SU-DHL-6 (cell line): ENCODE measurements around the gene PEX12.

Experiments used
- H2AFZ ChIP-seq: fragments of 200-600 bp; sonication (generic); 2 replicates; pipeline ENCODE4 v1.6.1; 2014; ENCODE audit warnings: low read depth, mild to moderate bottlenecking, moderate library complexity, mixed read lengths, antibody characterized with exemption, low read length; ENCODE audit not compliant: severe bottlenecking
- H3F3A ChIP-seq: fragments of 200-600 bp; shearing (Covaris generic); 2 replicates; pipeline ENCODE4 v1.6.0; 2016; ENCODE audit warnings: antibody characterized with exemption, mild to moderate bottlenecking; ENCODE audit not compliant: insufficient read depth
- H3K27ac ChIP-seq: fragments of 200-600 bp; sonication (generic); 2 replicates; pipeline ENCODE4 v1.5.1; 2016; ENCODE audit warnings: low read depth, mild to moderate bottlenecking, low read length, moderate library complexity, mixed read lengths
- H3K27me3 ChIP-seq: fragments of 200-600 bp; sonication (generic), shearing (Covaris generic); 2 replicates; pipeline ENCODE4 v1.6.0; 2014; ENCODE audit warnings: mild to moderate bottlenecking, low read length
- H3K36me3 ChIP-seq: fragments of 200-600 bp; sonication (generic); 2 replicates; pipeline ENCODE4 v1.6.1; 2014; ENCODE audit warnings: mild to moderate bottlenecking, low read length, mixed read lengths
- H3K4me2 ChIP-seq: fragments of 300-600, 200-600 bp; shearing (Covaris generic), sonication (generic); 2 replicates; pipeline ENCODE4 v1.6.0; 2014; ENCODE audit warnings: low read length, low read depth, mild to moderate bottlenecking; ENCODE audit not compliant: poor library complexity, severe bottlenecking
- H3K4me3 ChIP-seq: fragments of 200-600 bp; sonication (generic); 2 replicates; pipeline ENCODE4 v1.5.1; 2014; ENCODE audit warnings: antibody characterized with exemption, low read length, mild to moderate bottlenecking, mixed read lengths; ENCODE audit not compliant: insufficient read depth, poor library complexity, severe bottlenecking
- H3K79me2 ChIP-seq: fragments of 200-600 bp; sonication (generic); 2 replicates; pipeline ENCODE4 v1.6.1; 2014; ENCODE audit warnings: mild to moderate bottlenecking, low read length, moderate library complexity; ENCODE audit not compliant: insufficient read depth
- H3K9ac ChIP-seq: fragments of 200-600 bp; sonication (generic); 2 replicates; pipeline ENCODE4 v1.7.0; 2014; ENCODE audit warnings: mild to moderate bottlenecking, low read length
- H3K9me2 ChIP-seq: fragments of 200-600 bp; sonication (generic); replicated peaks from 2 replicates; pipeline ENCODE4 v1.6.1; 2014; ENCODE audit warnings: low read length; ENCODE audit not compliant: insufficient read depth
- H3K9me3 ChIP-seq: fragments of 200-600 bp; sonication (generic); 2 replicates; pipeline ENCODE4 v1.6.1; 2014; ENCODE audit warnings: low read length, mixed read lengths; ENCODE audit not compliant: insufficient read depth
- H4K20me1 ChIP-seq: fragments of 200-600 bp; sonication (generic); 2 replicates; pipeline ENCODE4 v1.6.1; 2014; ENCODE audit warnings: low read depth, mild to moderate bottlenecking, antibody characterized with exemption, low read length, moderate library complexity, mixed read lengths
- EZH2phosphoT487 ChIP-seq: fragments of 200-600 bp; sonication (generic), shearing (Covaris generic); conservative IDR thresholded peaks from 2 replicates; pipeline ENCODE4 v1.6.1; 2018; ENCODE audit warnings: mild to moderate bottlenecking, antibody characterized with exemption, low read length, moderate library complexity, mixed read lengths
- TF ChIP-seq, protein P1 (sequence below): fragments of 200-600 bp; sonication (generic); IDR thresholded peaks from one replicate; pipeline ENCODE4 v1.5.1; 2017; ENCODE audit warnings: antibody characterized with exemption, mild to moderate bottlenecking, low read length, moderate library complexity; ENCODE audit not compliant: insufficient read depth, poor library complexity, severe bottlenecking

PEX12 gene

DNA sequence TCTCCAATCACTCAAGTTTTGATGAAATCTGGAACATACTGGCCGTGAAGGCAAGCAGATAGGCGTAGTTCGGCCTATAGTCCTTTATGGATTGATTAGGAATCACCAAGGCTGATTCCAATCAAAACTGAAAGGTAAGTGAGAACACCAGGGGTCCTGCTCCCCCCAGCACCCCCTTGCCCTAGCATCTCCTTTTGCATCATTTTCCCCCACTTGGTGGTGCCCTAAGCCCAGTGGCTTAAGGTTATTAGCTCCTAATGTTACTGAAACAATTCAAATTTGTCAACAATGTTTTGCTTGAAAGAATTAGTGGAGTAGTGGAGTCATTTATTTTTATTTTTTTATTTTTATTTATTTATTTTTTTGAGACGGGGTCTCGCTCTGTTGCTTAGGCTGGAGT, 22.7 kb downstream of the PEX12 start:
- TF ChIP-seq, protein P1, sequence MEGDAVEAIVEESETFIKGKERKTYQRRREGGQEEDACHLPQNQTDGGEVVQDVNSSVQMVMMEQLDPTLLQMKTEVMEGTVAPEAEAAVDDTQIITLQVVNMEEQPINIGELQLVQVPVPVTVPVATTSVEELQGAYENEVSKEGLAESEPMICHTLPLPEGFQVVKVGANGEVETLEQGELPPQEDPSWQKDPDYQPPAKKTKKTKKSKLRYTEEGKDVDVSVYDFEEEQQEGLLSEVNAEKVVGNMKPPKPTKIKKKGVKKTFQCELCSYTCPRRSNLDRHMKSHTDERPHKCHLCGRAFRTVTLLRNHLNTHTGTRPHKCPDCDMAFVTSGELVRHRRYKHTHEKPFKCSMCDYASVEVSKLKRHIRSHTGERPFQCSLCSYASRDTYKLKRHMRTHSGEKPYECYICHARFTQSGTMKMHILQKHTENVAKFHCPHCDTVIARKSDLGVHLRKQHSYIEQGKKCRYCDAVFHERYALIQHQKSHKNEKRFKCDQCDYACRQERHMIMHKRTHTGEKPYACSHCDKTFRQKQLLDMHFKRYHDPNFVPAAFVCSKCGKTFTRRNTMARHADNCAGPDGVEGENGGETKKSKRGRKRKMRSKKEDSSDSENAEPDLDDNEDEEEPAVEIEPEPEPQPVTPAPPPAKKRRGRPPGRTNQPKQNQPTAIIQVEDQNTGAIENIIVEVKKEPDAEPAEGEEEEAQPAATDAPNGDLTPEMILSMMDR: no peak
- TF ChIP-seq EZH2phosphoT487: no peak

DNA sequence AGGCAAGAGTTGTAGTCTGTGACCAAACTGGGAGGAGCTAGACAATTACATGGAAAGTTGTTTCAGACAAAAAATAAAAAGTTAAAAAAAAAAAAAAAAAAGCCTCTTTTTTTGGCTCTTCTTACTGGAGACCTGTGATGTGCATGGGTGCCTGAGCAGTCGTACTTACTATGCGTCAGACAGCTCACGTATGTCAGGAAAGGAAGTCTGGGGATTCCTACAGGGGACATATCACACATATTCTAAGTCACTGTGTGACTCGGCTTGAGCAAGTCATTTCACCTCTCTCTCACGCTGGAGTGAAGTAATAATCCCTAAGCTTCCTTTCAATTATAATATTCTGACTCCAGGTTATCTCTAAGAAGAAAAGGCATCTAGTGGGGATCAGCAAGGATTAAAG, 23.7 kb downstream of the PEX12 start:
- TF ChIP-seq, protein P1: no peak
- no peak for TF ChIP-seq EZH2phosphoT487
- Histone ChIP-seq H3K79me2 (no peaks in the 10 kb centered on the region), H4K20me1 (no peaks in the 10 kb centered on the region), H3K4me3 (no peak overlapping the region), H3K4me2 (no peak overlapping the region), H3K27me3 (no peaks in the 10 kb centered on the region), H3K9ac (no peak overlapping the region), H3K36me3 (no peaks in the 10 kb centered on the region), H3K9me2 (no peaks in the 10 kb centered on the region), H3K9me3 (no peaks in the 10 kb centered on the region), H2AFZ (no peak overlapping the region), H3K27ac (no peak overlapping the region), H3F3A (no peaks in the 10 kb centered on the region)

More for the DNA sequence above, 22.7 kb downstream of the PEX12 start:
- Histone ChIP-seq H3K4me2 (no peak overlapping the region), H3K4me3 (no peak overlapping the region), H3K27me3 (no peaks in the 10 kb centered on the region), H3K9me2 (no peaks in the 10 kb centered on the region), H3K79me2 (no peaks in the 10 kb centered on the region), H3K9me3 (no peaks in the 10 kb centered on the region), H3F3A (no peaks in the 10 kb centered on the region), H3K36me3 (no peaks in the 10 kb centered on the region), H4K20me1 (no peaks in the 10 kb centered on the region), H3K27ac (no peak overlapping the region), H3K9ac (no peak overlapping the region), H2AFZ (no peak overlapping the region)

DNA sequence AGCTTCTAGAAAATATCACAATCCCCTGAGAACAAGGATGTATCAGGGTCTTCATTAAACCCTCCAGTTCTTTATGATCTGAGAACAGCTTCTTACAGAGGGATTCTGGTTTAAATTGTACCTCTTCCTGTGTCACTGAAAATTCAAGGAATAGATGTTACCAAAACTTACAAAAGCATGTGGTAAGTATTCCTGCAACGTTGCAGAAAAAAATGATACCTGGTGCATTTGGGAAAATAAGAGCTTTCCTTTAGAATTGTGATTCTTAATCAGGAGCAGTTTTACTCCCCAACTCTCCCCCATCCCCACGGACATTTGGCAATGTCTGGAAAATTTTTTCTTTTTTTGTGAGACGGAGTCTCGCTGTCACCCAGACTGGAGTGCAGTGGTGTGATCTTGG, 25.1 kb downstream of the PEX12 start:
- Histone ChIP-seq H3K36me3 (no peaks in the 10 kb centered on the region), H3K9me2 (no peaks in the 10 kb centered on the region), H4K20me1 (no peaks in the 10 kb centered on the region), H3K27ac (no peak overlapping the region), H3K9ac (no peak overlapping the region), H3K79me2 (no peaks in the 10 kb centered on the region), H3K27me3 (no peaks in the 10 kb centered on the region), H3K9me3 (no peaks in the 10 kb centered on the region), H3F3A (no peaks in the 10 kb centered on the region), H2AFZ (no peak overlapping the region), H3K4me3 (no peak overlapping the region), H3K4me2 (no peak overlapping the region)
- no peak for TF ChIP-seq EZH2phosphoT487
- TF ChIP-seq, protein P1: no peak
